ENCODE measurements around the gene RNF26.

The RNF26 gene

GRCh38 chr11:119315131-119316015, 19.0 kb upstream of the RNF26 start:
- peak; percentile 81 for DNase-seq (ENCODE audit: low spot score)
- FAIRE-seq, result no peak

DNA sequence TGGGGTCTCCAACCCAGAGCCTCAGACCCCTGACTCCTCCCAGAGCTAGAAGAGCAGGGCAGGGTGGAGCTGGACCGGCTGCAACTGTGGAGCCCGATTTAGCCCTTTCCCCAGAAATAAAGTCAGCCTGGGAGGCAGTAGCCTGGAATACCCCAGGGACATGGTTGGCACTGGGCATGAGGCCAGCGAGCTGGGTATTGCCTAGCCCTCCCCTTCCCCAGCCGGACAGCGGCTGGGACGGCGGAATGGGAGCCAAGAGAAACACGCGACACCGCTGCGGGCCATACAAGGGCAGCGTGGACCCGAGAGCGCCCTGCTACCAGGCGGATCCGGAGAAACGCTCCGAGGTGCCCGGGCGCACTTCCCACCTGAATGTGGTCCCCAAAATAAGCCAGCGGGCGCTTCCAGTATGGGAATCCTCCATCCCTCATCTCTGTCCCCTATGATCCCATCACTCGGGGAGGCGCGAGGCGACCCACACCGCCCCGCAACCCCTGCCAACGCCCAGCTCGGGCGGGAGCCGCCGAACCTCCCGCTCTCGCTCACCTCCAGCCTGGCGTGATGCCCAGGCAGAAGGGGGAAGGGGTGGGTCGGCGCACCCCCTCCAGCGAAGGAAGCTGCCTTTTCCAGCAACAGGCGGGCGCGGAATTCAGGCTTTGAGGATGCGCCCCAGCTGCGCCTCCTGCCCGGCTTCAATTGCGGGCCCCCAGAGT, 18.2 kb upstream of the RNF26 start:
- DNase-seq (ENCODE audit: low spot score) (peak; percentile 42), FAIRE-seq (no peak)

DNA sequence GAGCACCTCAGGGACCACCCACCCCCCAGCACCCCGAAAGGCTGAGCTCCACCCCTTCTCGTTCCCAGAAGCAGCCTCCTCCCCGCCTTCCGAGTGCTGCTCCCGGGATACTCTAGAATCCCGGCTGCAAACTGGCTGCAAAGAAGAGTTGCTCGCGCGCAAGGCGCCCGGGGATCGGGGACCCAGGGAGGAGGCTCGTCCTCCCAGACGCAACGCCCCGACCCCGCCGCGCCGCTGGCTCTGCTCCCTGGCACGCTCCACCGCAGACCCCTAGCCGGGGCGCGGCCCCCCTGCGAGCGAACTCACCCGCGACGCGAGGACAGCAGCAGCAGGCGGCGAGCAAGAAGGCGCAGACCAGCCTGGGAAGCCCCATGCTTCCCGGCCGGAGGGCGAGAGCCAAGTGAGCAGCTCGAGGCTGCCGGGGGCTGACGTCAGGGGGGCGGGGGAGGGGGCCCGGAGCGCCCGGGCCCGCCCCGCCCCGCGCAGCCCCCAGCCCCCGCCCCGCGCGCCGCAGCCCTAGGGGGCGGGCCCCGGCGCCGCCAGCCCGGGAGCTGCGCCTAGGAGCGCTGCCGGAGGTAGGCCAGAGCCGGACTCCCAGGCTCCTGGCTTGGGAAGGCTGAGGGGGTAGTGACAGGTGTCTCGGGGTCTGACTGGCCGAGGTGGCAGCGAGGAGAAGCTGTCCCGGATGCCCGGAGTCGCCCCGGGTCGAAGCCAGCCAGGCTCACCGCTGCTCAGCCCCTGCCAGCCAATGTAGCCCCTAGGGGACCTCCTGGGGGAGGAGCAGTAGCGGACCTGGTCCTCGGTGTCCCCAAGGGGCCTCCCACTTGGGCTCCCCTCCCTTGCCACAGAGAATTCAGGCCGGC, 17.4 kb upstream of the RNF26 start, which contains the start of gene MCAM:
MCAM (minus strand) TSS at position 402 of the 863 bp plus-strand sequence; CDS start at position 373, 29 bp downstream.
- DNase-seq (ENCODE audit: low spot score), result peak; percentile 77
- no peak for FAIRE-seq

- no peak for FAIRE-seq
- no peak for DNase-seq (ENCODE audit: low spot score)
These were observed 16.6 kb upstream of the RNF26 start for GRCh38 chr11:119317592-119318239.

DNA sequence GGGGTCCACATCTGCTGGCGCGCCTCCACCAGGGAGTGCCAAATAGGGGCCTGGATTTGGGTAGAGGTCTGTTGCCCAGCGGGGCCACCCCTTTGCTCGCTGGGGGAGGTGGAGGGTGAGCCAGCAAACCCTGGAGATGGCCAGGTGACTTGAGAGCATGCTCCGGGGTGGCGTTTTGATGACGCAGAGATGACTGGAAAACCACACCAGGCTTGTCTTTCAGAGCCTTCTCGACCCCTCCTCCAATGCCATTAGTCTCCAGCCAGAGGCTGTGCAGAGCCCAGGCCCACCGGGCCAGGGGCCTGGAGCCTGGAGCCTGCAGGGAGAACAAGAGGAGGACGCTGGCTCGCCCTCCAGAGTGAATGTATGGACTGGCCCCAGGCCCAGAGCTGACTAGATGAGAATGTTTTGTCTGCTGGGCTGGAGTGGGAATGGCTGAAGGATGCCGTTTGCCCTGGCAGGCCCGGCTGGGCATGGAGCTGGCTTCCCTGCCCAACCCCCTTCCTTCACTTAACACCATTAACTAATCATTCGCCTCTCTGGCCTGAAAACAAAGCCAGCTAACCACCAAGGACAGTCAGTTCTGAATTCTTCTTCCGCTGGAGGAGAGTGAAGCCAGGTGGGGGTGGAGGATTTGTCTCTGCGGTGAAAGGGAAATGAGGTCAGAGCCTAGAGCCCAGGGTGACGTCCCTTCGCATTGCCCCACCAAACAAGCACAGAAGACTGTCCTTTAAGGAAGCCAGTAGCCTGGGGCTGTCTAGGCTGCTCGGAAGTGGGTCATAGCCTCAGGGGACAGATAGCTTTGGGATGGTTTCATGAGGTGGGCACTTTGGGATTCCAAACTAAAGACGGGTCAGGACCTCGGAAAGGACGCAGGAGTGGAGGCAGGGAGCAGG, 15.8 kb upstream of the RNF26 start:
- no peak for FAIRE-seq
- peak; percentile 42 for DNase-seq (ENCODE audit: low spot score)

- DNase-seq (ENCODE audit: low spot score) (no peak), FAIRE-seq (no peak)
These were observed 15.1 kb upstream of the RNF26 start for GRCh38 chr11:119319136-119319699.

GRCh38 chr11:119319700-119320239, 14.6 kb upstream of the RNF26 start:
- FAIRE-seq (no peak), DNase-seq (ENCODE audit: low spot score) (no peak)

GRCh38 chr11:119320240-119320775, 14.0 kb upstream of the RNF26 start:
- no peak for DNase-seq (ENCODE audit: low spot score)
- FAIRE-seq, result no peak

GRCh38 chr11:119320776-119321524, 13.4 kb upstream of the RNF26 start:
- FAIRE-seq (no peak), DNase-seq (ENCODE audit: low spot score) (no peak)

DNA sequence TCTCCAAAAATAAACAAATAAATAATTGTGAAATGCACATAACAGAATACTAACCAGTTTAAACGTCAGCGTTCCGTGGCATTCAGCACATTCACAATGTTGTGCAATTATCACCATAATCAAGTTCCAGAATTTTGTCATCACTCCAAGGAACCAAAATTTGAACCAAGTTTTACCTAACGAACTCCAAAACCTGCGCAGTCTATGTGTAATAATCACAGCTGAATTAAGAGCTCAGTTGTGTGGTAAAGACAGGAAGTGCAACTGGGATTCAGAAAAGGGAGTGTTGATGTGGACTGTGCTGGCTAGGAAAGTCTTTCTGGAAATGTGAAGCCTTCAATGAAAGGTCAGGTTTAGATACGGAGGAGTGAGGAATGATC, 12.0 kb upstream of the RNF26 start:
- FAIRE-seq (no peak), DNase-seq (ENCODE audit: low spot score) (no peak)

DNA sequence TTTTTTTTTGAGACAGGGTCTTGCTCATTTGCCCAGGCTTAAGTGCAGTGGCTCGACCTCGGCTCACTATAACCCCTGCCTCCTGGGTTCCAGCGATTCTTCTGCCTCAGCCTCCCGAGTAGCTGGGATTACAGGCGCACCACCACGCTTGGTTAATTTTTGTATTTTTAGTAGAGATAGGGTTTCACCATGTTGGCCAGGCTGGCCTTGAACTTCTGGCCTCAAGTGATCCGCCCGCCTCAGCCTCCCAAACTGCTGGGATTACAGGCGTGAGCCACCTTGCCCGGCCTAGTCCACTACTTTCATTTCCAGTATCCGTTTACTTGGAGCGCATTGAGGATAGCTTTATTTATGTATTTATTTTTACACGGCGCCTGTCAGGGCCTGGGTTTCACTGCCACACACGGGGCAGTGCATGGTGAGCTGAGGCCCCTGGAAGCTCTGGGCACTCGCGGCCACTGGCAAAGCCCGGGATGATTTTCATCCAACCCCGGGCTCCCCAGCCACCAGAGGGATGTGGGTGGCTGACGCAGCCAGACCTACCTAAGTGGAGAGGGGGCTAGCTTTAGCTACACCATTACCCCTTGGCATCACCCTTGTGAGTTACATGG, 11.3 kb upstream of the RNF26 start:
- no peak for FAIRE-seq
- no peak for DNase-seq (ENCODE audit: low spot score)

- DNase-seq (ENCODE audit: low spot score), result peak; percentile 40
- no peak for FAIRE-seq
These were observed 10.7 kb upstream of the RNF26 start for GRCh38 chr11:119323532-119324033.

DNA sequence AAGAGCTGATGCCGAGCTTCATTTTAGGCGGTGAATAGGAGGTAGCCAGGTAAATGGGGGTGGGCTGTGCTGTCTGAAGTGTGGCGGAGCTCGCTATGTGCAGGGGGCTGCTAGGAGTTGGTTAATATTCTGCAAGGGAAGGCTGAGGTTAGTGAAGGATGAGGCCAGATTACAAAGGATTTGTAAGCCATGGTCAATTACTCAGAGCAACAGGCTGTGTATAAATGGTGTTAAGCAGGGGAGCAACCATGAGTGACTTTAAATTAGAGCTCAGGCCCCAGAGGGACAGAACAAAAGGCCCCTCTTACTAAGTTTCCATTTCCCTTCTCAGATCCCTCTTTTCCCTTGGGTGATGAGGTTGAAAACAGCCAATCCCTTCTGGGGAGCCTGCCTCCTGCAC, 10.1 kb upstream of the RNF26 start:
- DNase-seq (ENCODE audit: low spot score) (no peak), FAIRE-seq (no peak)

DNA sequence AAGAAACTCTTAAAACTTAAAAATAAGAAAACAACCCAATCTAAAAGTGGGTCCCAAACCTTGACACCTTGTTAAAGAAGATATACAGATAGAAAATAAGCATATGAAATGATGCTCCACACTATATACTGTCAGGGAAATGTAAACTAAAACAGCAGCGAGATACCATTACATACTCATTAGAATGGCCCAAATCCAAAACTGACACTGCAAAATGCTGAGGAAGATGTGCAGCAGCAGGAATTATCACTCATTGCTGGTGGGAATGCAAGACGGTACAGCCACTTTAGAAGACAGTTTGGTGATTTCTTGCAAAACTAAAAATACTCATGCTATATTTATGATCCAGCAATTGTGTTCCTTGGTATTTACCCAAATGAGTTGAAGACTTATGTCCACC, 5.0 kb upstream of the RNF26 start:
- FAIRE-seq (no peak), DNase-seq (ENCODE audit: low spot score) (no peak)

- FAIRE-seq (no peak), DNase-seq (ENCODE audit: low spot score) (no peak)
These were observed 4.1 kb upstream of the RNF26 start for GRCh38 chr11:119330237-119330636.

GRCh38 chr11:119332111-119332765, 2.1 kb upstream of the RNF26 start:
- DNase-seq (ENCODE audit: low spot score) (no peak), FAIRE-seq (no peak)

GRCh38 chr11:119335091-119335654, 846 bp downstream of the RNF26 start:
- FAIRE-seq, result no peak
- DNase-seq (ENCODE audit: low spot score), result no peak

Measured in urothelium cell line (cell line).